ENCODE data around the gene NKAIN4.

Gene NKAIN4

GRCh38 chr20:63288581-63289251 is 34.5 kb upstream of the NKAIN4 start:
- no peak for DNase-seq (ENCODE audit: insufficient read length, low spot score)
- FAIRE-seq = no peak

GRCh38 chr20:63287697-63288580 is 33.7 kb upstream of the NKAIN4 start:
- DNase-seq (ENCODE audit: insufficient read length, low spot score) (no peak), FAIRE-seq (no peak)

GRCh38 chr20:63286781-63287696 is 32.8 kb upstream of the NKAIN4 start:
- FAIRE-seq (no peak), DNase-seq (ENCODE audit: insufficient read length, low spot score) (no peak)

GRCh38 chr20:63285636-63286615 is 31.7 kb upstream of the NKAIN4 start:
- FAIRE-seq (no peak), DNase-seq (ENCODE audit: insufficient read length, low spot score) (no peak)

GRCh38 chr20:63284981-63285524 is 30.8 kb upstream of the NKAIN4 start:
- DNase-seq (ENCODE audit: insufficient read length, low spot score) (no peak), FAIRE-seq (no peak)

- no peak for FAIRE-seq
Observed at GRCh38 chr20:63284544-63284949, 30.3 kb upstream of the NKAIN4 start.

GRCh38 chr20:63284083-63284440 is 29.8 kb upstream of the NKAIN4 start:
- DNase-seq (ENCODE audit: insufficient read length, low spot score) (no peak), FAIRE-seq (no peak)

More at GRCh38 chr20:63284544-63284949, 30.3 kb upstream of the NKAIN4 start:
- no peak for DNase-seq (ENCODE audit: insufficient read length, low spot score)

GRCh38 chr20:63283397-63284082 is 29.3 kb upstream of the NKAIN4 start:
- DNase-seq (ENCODE audit: insufficient read length, low spot score) (no peak), FAIRE-seq (no peak)

- FAIRE-seq (no peak), DNase-seq (ENCODE audit: insufficient read length, low spot score) (no peak)
Observed at GRCh38 chr20:63282946-63283345, 28.7 kb upstream of the NKAIN4 start.

GRCh38 chr20:63281742-63282665 is 27.7 kb upstream of the NKAIN4 start:
- no peak for DNase-seq (ENCODE audit: insufficient read length, low spot score)
- FAIRE-seq = no peak

- DNase-seq (ENCODE audit: insufficient read length, low spot score) = no peak
- no peak for FAIRE-seq
Observed at GRCh38 chr20:63280929-63281545, 26.8 kb upstream of the NKAIN4 start.

- DNase-seq (ENCODE audit: insufficient read length, low spot score) (no peak), FAIRE-seq (no peak)
Observed at GRCh38 chr20:63280371-63280770, 26.1 kb upstream of the NKAIN4 start.

- no peak for DNase-seq (ENCODE audit: insufficient read length, low spot score)
- no peak for FAIRE-seq
Observed at GRCh38 chr20:63279931-63280330, 25.7 kb upstream of the NKAIN4 start.

GRCh38 chr20:63278661-63279060 is 24.4 kb upstream of the NKAIN4 start:
- no peak for FAIRE-seq

GRCh38 chr20:63277466-63278272 is 23.4 kb upstream of the NKAIN4 start:
- FAIRE-seq (no peak), DNase-seq (ENCODE audit: insufficient read length, low spot score) (no peak)

More at GRCh38 chr20:63278661-63279060, 24.4 kb upstream of the NKAIN4 start:
- no peak for DNase-seq (ENCODE audit: insufficient read length, low spot score)

- no peak for DNase-seq (ENCODE audit: insufficient read length, low spot score)
Observed at GRCh38 chr20:63276956-63277355, 22.7 kb upstream of the NKAIN4 start.

GRCh38 chr20:63275825-63276224 is 21.6 kb upstream of the NKAIN4 start:
- FAIRE-seq (no peak), DNase-seq (ENCODE audit: insufficient read length, low spot score) (no peak)

More at GRCh38 chr20:63276956-63277355, 22.7 kb upstream of the NKAIN4 start:
- FAIRE-seq = no peak

Measured in GM19239 (cell line).